Measurements from ENCODE around the gene SAT2.

DNA sequence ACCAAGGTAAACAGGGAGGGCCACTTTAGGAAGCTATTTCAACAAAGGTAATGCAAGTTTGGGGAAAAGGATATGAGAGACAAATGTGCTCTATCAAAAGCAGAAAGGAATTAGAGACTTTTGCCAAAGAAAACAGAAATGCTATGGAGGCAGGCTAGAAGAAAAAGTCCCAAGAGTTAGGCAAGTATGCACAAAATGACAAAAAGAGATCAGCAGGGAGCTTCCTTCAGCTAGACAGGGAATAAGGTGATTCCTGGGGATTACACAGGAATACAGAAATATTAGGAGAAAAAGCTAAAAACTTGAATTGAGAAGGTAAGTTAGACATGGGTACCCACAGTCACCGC lies 15.4 kb downstream of the SAT2 start:
- TF ChIP-seq, protein P1, sequence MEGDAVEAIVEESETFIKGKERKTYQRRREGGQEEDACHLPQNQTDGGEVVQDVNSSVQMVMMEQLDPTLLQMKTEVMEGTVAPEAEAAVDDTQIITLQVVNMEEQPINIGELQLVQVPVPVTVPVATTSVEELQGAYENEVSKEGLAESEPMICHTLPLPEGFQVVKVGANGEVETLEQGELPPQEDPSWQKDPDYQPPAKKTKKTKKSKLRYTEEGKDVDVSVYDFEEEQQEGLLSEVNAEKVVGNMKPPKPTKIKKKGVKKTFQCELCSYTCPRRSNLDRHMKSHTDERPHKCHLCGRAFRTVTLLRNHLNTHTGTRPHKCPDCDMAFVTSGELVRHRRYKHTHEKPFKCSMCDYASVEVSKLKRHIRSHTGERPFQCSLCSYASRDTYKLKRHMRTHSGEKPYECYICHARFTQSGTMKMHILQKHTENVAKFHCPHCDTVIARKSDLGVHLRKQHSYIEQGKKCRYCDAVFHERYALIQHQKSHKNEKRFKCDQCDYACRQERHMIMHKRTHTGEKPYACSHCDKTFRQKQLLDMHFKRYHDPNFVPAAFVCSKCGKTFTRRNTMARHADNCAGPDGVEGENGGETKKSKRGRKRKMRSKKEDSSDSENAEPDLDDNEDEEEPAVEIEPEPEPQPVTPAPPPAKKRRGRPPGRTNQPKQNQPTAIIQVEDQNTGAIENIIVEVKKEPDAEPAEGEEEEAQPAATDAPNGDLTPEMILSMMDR (IDR thresholded peaks at IDR 0.05), result no peak
- TF ChIP-seq POLR2A (IDR thresholded peaks at IDR 0.05), result no peak

All from uterus (tissue), 2 donors.